Activated T-cell treated with anti-CD3 and anti-CD28 coated beads, Interleukin-2, amount 50 U/mL, for 1 hour (primary cell): Measurements from ENCODE around the gene AKAP13.
"Not testable (repeated sequence)": the region's sequence is repeated elsewhere in the genome, so short reads cannot be mapped to it uniquely, and the experiment has no call there.

ENCODE experiments used
- DNase-seq: peaks from one replicate; pipeline ENCODE4 v3.0.0-alpha.2; 2020

AKAP13 gene

DNA sequence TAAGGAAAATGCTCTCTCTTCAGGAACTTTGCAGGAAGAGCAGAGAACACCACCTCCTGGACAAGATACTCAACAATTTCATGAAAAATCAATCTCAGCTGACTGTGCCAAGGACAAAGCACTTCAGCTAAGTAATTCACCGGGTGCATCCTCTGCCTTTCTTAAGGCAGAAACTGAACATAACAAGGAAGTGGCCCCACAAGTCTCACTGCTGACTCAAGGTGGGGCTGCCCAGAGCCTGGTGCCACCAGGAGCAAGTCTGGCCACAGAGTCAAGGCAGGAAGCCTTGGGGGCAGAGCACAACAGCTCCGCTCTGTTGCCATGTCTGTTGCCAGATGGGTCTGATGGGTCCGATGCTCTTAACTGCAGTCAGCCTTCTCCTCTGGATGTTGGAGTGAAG lies 200.5 kb downstream of the AKAP13 start:
- DNase-seq, result peak; percentile 49

DNA sequence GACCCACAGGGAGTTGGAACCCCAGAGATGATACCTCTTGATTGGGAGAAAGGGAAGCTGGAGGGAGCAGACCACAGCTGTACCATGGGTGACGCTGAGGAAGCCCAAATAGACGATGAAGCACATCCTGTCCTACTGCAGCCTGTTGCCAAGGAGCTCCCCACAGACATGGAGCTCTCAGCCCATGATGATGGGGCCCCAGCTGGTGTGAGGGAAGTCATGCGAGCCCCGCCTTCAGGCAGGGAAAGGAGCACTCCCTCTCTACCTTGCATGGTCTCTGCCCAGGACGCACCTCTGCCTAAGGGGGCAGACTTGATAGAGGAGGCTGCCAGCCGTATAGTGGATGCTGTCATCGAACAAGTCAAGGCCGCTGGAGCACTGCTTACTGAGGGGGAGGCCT lies 201.1 kb downstream of the AKAP13 start:
- peak; percentile 46 for DNase-seq

DNA sequence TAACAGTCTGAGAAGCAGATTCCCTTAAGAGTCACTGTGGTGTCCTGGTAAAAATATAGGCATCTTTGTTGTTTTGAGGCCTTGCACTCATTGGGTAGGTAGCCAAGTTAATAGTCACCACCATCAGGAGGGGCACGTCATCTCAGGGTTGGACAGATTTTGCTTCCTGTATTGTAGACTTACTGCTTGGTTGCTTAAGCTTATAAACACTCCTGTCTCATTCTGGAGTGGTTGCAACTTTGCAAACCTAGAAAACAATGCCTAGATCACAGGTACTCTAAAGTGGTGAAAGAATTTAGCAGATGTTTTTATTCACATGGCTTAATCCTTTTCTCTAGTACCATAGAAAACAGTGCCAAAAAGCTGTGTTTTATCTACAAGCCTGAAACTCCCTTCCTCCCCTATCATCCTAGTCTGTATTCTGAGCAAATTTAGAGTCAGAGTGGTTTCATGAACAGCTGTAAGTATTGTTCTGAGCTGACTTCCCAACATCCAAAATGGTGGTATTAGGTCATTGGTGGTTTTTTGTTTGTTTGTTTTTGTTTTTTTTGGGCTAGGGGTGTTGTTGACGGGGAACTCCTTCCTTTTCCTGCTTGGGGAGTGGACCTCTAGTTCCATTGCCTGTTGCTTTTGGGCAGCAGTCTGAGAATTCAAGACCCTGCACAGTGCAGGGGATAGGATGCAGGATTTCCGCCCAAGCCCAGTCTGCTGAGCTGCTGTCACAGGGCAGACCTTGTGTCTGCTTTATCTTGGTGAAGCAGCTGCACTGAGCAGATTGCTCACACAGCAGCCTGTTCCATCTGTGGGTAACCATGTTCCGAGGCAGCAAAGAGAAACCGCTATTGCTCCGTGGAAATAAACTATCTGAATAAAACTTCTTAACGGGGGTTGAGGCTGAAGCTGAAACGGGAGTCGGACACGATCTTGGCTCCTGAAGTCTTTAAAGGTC lies 202.0 kb downstream of the AKAP13 start:
- peak; percentile 71 for DNase-seq

DNA sequence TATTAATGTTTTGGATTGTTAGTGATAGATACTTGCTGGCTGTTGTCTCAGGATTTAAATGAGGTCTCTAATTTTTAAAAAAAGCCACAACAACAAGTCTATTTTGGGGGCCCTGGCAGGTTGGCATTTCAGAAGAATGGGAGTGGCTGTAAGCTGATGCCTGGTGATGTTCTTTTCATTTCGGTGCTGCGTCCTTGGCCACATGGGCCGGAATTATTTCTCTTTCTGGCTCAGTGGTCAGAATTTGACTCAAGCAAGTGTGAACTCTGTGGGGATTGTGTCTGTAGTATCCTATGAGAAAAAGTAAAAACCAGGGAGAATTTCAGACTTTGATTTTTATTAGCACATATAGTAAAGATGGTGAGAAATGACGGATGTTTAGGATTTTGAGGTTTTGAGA lies 203.0 kb downstream of the AKAP13 start:
- DNase-seq, result no peak

DNA sequence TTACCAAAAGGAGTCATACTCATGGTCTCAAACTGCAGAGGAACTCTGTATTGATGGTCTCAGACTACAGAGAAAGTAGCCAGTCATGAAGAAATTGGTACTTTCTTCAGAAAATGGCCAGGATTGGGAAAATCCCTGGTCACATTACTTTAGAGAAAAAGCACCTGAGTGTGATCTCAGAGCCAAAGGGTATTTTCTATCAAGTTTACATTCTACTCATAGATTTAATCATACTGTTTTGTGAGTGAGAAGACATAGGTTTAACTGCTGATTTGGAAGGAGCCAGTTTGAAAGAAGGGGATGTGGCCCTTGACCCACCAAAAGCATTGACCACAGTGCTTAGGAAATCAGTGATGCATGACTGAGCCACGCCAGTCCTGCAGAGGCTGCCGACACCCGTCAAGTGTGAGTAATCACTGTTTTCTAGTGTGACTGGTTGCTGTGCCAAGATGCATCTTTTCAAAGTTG lies 203.6 kb downstream of the AKAP13 start:
- peak; percentile 40 for DNase-seq

DNA sequence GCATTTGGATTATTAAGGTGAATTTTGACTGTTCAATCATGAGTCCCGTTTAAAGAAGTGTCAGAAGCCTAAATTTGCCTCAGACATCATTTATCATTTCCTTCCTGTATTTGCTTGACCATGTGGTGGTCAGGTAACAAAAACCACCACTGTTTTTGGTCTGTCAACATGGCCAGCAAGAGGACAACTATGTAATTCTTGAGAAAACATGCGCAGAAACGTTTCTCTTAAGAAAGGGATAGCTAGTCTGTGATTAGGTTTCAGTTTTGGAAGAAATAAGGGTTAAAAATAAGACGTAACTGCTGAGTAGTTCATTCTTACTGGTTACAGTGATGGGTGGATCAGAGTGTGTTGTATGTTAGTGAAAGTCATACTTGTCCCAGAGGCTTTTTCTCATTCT lies 204.5 kb downstream of the AKAP13 start:
- no peak for DNase-seq

DNA sequence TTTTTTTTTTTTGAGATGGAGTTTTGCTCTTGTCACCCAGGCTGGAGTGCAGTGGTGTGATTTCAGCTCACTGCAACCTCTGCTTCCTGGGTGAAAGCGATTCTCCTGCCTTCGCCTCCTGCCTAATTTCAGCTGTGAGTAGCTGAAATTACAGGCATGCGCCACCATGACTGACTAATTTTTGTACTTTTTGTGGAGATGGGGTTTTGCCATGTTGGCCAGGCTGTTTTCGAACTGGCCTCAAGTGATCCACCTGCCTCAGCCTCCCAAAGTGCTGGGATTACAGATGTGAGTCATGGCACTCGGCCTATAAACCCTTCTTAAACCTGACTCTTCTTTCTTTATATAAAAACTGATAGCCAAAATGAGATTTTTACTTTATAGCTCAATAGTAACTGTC lies 205.8 kb downstream of the AKAP13 start:
- DNase-seq, result not testable (repeated sequence)

DNA sequence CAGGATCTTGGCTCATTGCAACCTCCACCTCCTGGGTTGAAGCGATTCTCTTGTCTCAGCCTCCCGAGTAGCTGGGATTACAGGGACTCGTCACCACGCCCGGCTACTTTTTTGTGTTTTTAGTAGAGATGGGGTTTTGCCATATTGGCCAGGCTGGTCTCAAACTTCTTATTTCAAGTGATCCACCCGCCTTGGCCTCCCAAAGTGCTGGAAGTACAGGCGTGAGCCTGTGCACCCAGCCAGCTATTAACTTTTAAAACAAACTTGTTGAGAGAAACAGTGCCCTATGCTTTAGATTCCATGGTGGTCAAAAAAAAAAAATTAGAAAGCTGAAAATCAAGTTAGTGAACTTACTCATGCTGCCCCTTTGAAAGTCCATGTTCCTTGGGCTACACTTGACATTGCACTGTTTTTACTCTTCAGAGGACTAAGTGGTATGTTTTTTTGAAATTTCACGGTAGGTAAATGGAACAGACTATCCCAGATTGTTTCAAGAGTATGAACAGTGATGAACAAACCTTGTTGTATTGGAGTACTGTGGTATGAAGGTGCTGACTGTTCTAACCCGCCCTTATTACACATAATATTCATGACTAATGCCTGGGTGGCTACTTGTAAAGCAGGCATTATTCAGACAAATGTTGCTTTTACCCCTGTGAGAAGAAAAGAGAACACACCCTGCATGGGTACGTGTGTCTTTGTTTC lies 207.5 kb downstream of the AKAP13 start:
- no peak for DNase-seq

DNA sequence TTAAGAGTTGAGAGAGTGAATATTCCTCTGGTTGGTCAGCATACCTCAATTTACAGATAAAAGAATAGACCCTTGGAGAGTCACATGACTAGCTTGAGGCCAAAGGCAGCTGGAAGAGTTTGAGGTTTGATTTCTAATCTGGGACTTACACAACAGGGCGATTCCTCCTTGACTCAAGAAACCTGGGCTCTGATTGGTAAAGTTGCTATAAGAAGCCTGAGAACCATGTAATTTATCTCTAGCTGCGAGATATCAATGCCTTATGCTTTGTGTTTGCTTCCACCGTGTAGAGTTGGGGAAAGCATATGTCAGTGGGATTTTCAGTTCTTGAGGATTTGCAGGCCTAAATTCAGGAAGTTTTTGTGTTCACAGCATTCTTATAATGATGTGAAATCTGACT lies 208.3 kb downstream of the AKAP13 start:
- DNase-seq, result no peak

DNA sequence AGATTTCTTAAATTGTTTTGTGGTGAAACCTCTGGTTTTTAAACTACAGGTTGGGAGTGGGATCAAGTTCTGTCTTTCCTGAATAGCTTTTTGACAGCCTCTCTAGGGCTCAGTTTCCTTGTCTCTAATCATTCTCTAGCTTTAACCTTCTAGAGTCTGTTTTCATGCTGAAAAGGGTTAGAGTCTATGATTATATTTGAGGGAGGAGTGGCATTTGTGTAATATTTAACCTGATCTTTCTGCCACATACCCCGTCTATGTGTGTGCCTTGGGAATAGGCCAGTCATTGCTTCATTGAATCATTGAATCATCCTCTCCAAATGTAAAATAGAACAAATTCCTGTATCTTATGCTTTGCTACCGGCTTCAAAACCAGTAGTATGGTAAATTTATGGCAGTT lies 209.4 kb downstream of the AKAP13 start:
- no peak for DNase-seq

DNA sequence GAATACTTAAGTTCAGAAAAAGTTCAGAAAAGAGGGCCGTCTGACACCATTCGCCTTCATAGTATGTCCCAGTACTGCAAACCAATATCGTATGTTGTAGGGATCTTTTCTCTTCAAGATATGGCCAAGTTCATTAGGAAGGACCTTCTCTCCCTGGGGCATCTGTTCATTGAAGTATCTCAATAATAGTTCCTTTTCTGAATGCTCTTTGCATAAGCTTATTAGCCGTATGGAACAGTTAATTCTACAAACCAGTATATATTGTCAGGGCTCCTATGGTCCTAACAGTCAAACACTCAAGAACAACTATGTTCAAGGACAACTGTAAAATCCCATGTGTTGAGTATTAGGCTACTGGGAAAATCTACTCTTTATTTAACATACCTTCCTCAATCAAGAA lies 211.2 kb downstream of the AKAP13 start:
- DNase-seq, result no peak

DNA sequence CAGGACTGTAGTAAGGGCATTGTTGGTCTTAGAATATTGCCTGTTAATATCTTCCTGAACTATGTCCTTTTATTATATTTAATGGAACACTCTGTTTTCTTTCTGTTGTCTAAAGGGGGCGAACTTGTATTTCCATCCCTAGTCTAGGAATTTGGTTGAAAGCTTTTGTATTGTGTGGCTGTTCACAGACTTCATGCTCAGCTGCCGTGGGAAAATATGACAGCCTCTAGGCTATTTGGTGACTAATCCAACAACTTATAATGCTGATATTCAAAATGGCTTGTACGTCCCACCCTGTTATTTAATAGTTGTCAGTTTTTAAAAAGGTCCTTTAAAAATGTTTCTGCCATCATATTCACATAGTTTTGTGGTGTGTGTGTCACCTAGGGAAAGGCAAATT lies 211.7 kb downstream of the AKAP13 start:
- no peak for DNase-seq

DNA sequence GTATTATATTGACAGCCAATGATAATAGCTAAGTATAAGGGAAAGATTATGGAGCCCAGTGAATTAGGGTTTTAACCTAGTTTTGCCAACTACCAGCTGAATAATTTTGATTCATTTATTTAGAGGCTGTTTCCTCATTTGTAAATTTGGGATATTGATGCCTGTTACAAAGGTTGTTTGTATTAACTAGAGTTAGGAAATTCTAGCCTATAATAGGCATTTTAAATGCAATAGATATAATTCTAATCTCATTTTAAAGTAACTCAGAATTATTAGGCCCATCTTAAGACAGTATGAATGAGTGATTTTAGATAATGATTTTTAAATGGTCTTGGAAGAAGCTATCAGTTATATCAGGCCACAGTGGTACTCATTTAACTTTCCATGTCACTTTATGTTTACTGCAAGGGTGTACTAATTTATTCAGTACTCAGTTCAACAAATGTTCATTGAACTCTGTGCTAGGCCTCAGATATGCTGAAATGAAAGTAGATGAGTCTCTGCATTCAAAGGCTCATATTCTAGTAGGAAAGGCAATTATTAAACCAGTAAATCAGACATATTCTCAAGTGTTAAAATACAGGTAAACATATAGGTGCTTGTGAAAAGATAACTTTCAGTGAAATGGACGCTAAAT lies 213.5 kb downstream of the AKAP13 start:
- DNase-seq, result no peak

DNA sequence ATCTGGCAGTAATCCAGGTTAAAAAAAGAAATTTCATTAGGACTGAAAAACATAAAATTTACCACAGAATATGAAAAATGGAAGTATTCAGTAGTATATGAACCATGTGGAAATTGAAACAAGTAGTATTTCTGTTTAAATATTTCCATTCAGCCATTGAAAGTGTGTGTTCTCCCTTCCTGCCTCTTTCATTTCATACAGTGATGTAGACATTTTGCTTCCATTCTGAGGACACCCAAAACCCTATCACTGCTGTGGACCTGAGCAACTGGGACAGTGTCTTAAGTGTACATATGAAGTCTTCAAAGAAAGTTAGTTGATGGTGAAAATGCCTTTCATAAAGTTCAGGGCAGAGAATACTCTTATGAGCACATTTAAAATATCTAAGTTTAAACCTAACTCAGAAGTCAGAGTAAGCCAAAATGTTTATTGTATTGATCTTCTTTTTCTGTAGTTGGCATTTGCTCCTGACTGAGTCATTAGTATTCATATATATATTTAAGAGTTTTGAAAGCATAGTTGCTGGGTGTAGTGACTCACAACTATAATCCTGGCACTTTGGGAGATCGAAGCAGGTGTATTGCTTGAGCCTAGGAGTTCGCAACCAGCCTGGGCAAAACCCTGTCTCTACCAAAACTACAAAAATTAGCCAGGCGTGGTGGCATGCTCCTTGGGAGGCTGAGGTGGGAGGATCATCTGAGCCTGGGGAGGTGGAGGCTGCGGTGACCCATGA lies 215.6 kb downstream of the AKAP13 start:
- no peak for DNase-seq

DNA sequence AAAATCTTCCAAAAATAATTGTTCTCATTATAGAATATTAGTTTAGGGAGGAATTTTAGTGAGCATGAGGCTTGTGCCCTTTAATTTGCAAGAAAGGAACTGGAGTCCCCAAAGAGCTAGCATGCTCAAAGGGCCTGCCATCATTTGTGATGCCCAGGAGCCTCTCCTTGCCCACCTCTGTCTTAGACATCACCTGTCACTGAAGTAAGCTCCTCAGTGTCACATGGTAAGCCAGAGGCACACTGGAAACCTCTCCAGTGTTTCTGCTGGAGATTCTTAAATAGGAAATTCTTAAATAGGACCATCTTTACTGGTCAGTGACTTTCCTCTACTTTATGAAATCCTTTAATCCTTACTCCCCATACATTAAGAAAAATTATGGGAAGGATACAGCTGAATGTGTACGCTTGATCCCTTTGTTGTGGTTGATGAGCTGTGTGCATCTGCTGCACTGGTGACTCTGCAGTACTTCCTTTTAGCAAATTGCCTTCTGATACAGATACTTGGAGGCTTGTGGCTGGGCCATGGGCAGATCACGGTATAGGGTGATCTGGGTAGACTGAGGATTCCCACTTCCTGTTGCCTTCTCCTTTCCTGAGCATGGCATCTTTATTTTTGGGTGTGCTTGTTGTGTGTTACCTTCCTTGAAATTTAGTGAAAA lies 216.9 kb downstream of the AKAP13 start:
- DNase-seq, result no peak

DNA sequence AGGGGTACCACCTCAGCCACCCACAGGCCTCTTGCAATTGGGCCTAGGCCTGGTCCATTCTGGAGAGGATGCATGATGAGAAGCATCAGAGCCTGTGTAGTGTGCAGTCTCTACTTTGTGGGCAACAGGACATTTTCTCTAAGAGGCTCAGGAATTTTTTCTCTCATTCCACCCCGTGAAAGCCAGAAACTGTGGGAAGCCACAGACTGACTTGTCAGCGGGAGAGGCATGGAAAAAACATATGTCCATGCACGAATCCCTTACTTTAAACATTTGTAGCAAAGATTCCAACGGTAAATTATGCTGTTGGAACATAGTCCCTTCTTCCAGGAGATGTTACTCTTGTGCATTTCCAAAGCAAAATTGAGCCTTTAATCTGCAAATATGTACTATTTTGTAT lies 217.8 kb downstream of the AKAP13 start:
- no peak for DNase-seq

DNA sequence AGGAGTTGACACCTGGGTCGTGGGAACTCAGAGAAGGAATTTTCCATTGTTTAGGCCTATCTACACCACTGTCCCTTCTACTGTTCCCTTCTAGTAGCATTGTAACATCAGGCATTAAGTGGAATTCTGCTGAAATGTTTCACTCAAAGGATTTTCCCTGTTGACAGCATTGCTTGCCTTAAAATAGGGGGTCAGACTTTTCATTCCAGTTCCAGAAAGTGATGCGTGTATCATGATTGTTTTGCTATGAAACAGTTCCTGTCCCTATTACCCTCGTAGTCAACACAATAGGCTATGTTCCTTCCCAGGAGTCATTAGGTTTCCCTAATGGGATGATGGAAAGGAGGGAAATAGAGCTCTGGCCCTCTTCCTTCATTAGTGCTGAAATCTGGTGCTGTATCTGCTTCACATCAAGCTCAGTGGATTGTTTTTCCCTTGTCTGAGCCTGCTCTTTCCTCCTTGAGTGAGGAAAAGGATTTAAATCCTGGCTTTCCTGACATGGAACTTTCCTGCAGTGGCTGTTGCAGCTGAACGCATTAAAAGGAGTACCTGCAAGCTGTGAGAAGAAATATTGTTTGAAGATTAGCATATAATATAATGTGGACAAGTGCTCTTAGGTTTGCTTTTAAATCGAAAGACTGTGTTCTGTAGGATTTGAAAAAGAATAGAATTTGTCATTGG lies 218.5 kb downstream of the AKAP13 start:
- no peak for DNase-seq

DNA sequence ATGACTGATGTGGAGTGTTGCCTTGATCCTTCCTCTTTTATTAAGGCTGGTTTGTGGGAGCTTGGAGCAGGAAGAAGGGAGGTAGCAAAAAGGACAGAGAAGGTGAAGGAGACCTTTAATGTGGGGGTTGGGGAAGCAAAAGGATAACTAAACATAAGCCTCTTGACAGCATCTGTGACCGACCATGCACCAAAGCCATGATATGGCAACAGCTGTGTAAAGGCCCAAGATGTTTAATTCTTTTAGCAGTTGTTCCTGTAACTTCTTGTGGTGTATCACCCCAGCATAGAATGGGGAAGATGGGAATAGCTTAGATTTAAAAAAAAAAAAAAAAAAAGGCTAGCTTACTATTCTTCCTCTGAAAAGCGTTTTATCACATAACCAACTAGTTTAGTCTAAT lies 219.6 kb downstream of the AKAP13 start:
- no peak for DNase-seq

DNA sequence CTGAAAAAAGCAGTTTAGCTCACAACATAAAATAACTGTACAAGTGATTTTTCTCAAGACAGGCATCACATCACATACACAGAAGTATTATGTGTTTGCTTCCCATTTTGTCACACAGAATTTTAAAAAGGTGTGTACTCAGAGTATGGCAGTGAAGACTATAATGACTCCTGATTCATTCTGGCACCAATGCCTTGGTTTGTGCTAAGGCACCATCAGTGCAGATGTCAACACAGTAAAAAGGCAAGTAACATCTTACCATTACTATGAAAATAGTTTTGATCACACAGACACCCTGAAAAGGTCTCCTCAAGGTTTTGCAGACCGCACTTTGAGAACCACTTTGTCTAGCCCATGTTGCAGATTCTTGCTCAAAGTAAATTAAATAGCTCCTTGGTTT lies 222.8 kb downstream of the AKAP13 start:
- no peak for DNase-seq

DNA sequence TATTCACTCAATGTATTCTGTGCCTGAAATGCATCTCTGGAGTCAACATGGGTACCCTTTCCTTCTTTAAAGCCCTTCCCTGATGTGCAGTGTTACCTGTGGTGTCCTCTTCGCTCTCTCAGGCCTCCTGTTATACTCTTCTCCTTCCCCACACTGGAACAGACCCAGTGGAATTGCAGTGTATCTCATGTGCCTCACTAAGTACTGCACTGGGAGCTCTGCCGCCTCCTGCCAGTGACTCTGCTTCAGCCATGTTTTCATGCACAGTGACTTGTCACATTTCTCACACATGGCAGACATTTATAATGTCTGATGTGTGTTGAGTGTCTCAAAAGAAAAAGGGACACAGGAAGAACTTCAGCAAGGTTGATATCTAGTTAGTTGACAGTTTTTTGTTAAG lies 223.3 kb downstream of the AKAP13 start:
- no peak for DNase-seq

DNA sequence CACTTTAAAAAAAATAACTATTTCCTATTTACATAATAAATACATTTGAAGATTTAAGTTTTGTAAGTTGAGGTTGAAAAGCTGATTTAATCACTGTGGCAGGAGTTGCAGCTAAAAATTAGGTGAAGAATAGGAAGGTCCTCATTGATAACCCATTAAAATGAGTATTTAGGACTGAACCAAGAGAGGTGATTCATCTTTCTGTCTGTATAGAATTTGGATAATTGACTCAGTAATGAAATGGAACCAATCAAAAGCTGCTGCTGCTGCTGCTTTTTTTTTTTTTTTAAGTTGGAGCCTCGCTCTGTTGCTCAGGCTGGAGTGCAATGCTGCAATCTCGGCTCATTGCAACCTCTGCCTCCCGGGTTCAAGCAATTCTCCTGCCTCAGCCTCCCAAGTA lies 223.8 kb downstream of the AKAP13 start:
- DNase-seq, result no peak

DNA sequence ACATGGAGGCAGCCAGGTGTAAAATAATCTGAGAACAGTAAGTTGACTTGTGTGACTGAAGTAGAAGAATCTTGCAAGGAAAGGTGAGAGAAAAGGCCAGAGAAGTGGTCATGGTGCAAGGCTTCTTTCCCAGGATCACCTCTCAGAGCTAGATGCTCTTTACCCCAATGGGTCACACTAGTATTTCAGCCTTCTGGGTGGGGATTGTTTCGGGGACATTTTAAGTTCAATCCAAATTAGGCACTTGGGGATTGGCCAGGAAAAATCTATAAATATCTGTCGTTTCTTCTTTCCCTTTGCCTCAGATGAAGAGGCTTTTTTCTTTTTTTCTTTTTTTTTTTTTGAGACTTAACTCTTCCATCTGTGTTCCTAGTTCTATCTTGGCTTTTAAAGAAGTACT lies 226.3 kb downstream of the AKAP13 start:
- no peak for DNase-seq
